Stimulated activated CD4-positive, alpha-beta T cell treated with anti-CD3 and anti-CD28 coated beads, TNF-alpha, amount 100 ng/mL, for 1 hour (primary cell): Measurements from ENCODE around the gene RXFP4.
"Not testable (repeated sequence)": the region's sequence is repeated elsewhere in the genome, so short reads cannot be mapped to it uniquely, and the experiment has no call there.

Experiments used
- DNase-seq, 3 donors: peaks; one replicate each; pipeline ENCODE4 v3.0.0-alpha.2; 2020; ENCODE audit warnings: low read depth in 3 of 3, low spot score in 1 of 3

RXFP4 gene

DNA sequence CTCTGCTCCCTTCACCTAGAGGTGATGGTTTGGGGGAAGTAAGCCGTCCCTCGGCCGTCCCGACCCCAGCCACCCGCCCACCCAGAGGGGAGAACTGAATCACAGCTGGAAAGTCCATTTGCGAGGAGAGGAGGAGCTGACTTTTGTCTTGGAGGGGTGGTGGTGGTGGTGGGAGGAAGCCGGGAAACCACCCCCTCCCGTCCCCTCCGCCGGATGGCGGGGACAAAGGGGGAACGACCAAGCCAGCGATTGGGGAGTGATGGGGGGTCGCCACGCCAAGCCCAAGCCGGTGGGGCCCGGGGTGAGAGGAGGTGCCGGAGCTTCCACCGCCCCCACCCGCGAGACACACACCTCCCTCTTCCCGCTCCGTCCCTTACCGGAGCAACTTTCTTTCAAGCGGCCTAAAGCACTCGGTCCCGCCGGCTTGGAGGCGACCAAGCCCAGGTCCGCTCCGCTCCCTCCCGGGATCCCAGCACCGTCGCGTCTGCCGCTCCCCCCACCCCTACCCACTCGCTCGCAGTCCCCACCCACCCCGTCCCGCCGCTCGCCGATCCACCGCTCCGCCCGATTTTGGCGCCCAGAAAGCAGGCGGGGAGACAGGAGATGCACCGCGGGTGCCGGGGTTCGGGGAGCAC is 36.4 kb downstream of the RXFP4 start:
- peak; percentile 38 to 52 (median 41) for DNase-seq

DNA sequence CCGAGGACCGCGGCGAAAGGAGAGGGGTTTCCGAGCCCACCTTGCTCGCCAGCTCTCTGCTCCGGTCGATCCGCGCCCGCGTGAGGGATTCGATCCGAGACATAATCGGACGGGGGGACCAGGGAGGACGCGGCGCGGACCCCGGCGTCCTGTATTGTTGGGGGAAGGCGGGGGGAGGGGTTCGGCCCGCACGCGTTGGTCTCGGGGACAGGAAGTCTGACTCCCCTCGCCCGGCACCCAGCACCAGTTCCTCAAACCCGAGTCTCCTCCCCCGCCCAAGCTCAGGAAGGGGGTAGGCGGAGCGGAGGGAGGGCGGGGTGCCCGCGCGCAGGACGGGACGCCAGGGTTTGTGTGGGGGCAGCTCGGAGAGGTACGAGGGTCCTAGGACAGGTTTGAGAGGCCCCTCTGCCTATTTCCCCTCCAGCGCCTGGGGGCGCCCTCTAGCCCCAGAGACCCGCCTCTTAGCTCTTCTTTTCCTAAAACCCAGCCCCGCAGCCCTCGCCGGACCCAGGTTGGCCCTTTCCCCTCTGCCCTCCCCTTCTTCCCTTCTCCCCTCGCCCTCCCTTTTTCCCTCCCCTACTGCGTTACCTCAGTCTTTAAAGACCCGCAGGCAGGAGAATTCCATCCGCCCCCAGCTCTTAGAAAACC is 37.0 kb downstream of the RXFP4 start, which contains the start of gene ARHGEF2:
Gene ARHGEF2, minus strand, starts transcription at position 223 of the 648 bp plus-strand sequence. Its CDS starts 120 bp downstream, at position 103.
- DNase-seq: peak; percentile 62 to 73 (median 63)

GRCh38 chr1:155978973-155979429 is 37.6 kb downstream of the RXFP4 start:
- no peak for DNase-seq

GRCh38 chr1:155979597-155980343 is 38.3 kb downstream of the RXFP4 start:
- DNase-seq: no peak

GRCh38 chr1:155981266-155982088 is 40.0 kb downstream of the RXFP4 start:
- DNase-seq: no peak

DNA sequence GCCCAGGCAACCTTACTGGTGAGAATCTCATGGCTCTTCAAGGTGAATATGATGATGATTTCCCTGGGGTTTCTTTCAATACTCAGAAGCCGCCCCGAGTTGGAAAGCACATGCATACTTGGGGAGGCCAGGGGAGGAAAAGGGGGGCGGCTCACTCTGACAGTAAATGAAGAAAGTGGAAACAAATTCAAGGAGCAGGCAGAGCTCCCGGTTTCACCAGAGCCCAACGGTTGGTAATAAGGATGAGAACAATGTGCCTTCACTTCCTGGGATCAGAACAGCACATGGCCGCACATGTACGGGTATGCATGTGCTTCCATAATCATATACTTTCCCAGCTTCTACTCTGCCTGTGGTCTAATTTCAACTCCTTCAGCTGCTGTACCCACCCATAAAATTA is 40.7 kb downstream of the RXFP4 start:
- DNase-seq: no peak

DNA sequence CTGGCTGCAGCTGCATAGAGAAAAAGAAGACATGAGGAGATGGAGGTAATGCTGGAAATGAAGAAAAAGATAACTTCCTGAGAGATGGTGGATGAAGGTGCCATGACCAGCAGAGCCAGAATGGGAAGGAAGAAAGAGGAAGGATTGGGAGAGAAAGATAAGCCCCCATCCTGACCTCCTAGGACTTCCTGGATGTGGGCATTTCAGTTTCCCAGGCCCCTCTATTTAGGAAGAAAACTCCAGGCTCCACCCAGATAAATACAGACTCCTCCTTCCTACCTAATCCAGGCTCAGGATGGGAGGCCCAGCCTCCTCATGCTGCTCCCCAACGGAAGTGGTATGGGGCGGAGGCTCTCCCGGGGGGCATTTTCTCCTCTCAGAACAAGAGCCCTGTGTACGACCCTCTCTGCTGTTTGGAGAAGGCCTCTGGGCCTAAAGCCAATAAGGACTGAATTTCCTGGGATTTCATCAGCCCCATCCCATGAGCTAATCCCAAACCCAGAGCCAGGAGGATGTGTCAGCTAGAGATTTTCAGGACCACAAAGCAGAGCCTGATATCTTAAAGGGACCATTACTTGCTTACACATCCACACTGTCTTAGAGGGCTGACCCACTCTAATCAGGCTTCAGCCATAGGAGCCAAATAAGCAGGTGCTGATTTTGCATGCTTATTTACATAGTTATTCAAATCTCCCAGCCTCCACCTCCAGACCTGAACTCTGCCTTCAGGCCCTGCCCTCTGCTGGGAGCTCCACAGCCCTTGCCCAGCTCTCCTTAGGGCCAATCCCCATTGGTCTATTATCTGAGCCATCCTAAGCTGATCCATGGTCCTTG is 42.0 kb downstream of the RXFP4 start:
- DNase-seq: no peak

GRCh38 chr1:155984341-155984740 is 42.9 kb downstream of the RXFP4 start:
- DNase-seq: no peak

DNA sequence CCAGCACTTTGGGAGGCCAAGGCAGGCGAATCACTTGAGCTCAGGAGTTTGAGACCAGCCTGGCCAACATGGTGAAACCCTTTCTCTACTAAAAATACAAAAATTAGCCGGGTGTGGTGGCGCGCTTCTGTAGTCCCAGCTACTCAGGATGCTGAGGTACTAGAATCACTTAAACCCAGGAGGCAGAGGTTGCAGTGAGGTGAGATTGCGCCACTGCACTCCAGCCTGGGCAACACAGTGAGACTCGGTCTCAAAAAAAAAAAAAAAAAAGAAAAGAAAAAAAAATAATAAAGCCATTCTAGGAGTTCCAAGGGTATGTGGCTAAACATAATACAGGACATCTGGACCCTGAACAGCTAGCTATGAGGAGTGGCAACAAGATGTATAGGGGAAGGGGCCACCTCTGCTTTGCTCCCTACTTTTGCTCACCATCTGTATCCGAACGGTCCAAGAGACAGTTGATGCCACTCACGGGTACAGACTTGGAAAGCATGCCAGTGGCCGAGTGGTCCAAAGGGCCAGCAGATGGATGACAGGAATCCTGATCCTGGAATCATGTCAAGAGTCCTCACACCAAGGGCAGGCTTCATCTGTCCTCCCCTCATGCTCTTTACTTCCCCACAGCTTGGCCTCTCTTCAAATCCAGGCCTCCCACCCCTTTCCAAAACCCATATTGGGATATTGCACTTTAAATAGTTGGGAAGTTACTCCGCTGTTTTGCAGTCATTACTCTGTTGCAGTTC is 43.6 kb downstream of the RXFP4 start:
- DNase-seq: not testable (repeated sequence)

DNA sequence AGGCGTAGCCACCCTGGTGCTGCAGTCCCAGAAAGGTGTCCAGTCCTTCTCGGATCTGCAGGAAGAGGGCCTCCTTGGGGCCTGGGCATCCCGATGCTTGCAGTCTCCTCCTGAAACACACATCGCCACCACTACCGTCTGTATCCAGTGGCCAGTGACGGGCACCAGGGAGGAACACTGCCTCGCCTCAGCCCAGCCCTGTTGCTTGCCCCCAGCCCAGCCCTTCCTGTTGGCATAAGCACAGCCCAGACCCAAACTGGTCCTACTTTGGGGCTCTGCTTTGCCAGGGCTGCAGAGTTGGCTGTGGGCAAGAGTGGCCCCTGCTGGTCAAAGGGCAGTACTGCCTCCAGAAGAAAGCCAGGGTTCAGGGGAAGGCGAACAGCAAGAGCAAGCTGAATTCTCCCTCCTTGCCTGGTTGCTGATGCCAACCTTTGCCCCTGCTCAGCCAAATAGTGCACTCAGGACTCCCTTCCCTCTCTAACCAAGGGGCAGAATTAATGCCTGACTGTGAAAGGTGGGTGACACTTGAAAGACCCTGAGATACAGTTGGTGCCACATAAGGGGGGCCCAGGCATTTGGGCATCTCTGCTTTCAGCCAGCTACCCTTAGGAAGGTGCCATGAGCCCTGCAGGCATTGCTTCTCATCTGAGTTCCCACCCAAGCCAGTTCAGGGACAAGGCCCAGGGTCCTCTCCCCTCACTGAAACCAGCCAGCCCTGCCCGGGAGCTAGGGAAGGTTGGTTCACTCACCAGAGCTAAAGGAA is 48.0 kb downstream of the RXFP4 start:
- DNase-seq: peak; percentile 53 to 68 (median 63)

GRCh38 chr1:155990005-155990739 is 48.7 kb downstream of the RXFP4 start:
- DNase-seq: no peak
